Muscle layer of duodenum (tissue), 2 donors: ENCODE results near the gene KCNK1.
A peak's percentile ranks its signal among the peaks of the same experiment; 100 is the strongest.
"Not testable (repeated sequence)": the region's sequence is repeated elsewhere in the genome, so short reads cannot be mapped to it uniquely, and the experiment has no call there.

Experiments used
- H3K27ac ChIP-seq: one replicate; pipeline ENCODE4 v1.7.0; 2013; ENCODE audit warnings: mild to moderate bottlenecking, low read length
- H3K27me3 ChIP-seq: one replicate; pipeline ENCODE4 v1.7.0; 2013; ENCODE audit warnings: low read depth, mild to moderate bottlenecking, control low read depth, low read length
- H3K36me3 ChIP-seq, 2 donors: one replicate each; pipeline ENCODE4 v1.7.0; 2013; ENCODE audit warnings: low read length in 2 of 2, control low read depth in 1 of 2, mild to moderate bottlenecking in 1 of 2; ENCODE audit not compliant: insufficient read depth in 2 of 2, control insufficient read depth in 1 of 2
- H3K4me1 ChIP-seq, 2 donors: one replicate each; pipeline ENCODE4 v1.7.0; 2013; ENCODE audit warnings: low read length in 2 of 2, mild to moderate bottlenecking in 2 of 2, control low read depth in 1 of 2, moderate library complexity in 1 of 2; ENCODE audit not compliant: insufficient read depth in 2 of 2, control insufficient read depth in 1 of 2
- H3K4me3 ChIP-seq, 2 donors: one replicate each; pipeline ENCODE4 v1.7.0; 2013; ENCODE audit warnings: low read length in 2 of 2, low read depth in 1 of 2, mild to moderate bottlenecking in 1 of 2
- H3K9me3 ChIP-seq, 2 donors: one replicate each; pipeline ENCODE4 v1.7.0; 2013; ENCODE audit warnings: low read length in 2 of 2, control low read depth in 1 of 2, mild to moderate bottlenecking in 1 of 2; ENCODE audit not compliant: control insufficient read depth in 1 of 2
- donor health status: healthy.

Gene KCNK1

DNA sequence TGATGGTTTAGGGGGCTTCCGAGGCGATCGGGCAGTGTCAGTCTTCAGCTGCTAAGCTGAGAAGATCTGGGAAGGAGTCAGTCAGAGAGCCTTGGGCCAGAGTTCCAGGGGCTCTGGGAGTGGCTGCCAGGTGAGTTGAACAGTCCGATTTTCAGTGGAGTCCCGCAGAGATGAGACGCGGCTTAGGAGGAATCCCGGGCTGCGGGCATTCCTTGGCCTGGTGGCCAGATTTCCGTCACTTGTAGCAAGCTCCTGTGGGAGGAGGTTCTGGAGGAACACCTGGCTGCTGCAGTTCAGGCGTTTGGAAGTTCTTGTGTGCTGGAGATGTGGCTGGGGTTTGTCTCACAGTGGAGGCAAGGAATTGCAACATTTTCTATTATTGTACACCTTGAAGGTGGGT, 72.7 kb downstream of the KCNK1 start:
- H3K4me1 ChIP-seq, H3K4me3 ChIP-seq, H3K36me3 ChIP-seq, H3K27ac ChIP-seq, H3K27me3 ChIP-seq, H3K9me3 ChIP-seq: not testable (repeated sequence)

GRCh38 chr1:233689017-233689747, 75.3 kb downstream of the KCNK1 start:
- H3K9me3 ChIP-seq, result no peaks in the 10 kb centered on the region
- H3K4me3 ChIP-seq, result no peak overlapping the region
- H3K36me3 ChIP-seq, result no peaks in the 10 kb centered on the region
- no peak overlapping the region for H3K27ac ChIP-seq
- H3K4me1 ChIP-seq, result no peaks in the 10 kb centered on the region
- no peaks in the 10 kb centered on the region for H3K27me3 ChIP-seq

- H3K4me1 ChIP-seq, result no peaks in the 10 kb centered on the region
- no peaks in the 10 kb centered on the region for H3K36me3 ChIP-seq
- H3K9me3 ChIP-seq, result no peaks in the 10 kb centered on the region
- H3K27me3 ChIP-seq, result no peaks in the 10 kb centered on the region
- no peak overlapping the region for H3K4me3 ChIP-seq
- H3K27ac ChIP-seq, result no peak overlapping the region
These were observed 75.9 kb downstream of the KCNK1 start for GRCh38 chr1:233689748-233690254.

DNA sequence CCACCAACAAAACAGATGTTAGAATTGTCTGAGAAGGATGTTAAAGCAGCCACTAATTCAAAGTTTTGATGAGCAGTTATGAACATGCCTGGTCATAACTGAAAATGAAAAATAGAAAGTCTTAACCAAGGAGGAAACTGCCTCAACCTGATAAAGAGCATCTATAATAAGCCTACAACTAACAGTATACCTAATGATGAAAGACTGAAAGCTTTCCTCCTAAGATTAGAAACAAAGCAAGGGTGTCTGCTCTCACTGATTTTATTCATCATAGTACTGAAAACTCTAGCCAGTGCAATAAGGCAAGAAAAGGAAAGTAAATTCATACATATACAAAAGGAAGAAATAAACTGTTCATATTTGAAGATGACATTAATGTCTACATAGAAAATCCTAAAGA, 82.0 kb downstream of the KCNK1 start:
- H3K4me1 ChIP-seq, result no peaks in the 10 kb centered on the region
- H3K27ac ChIP-seq, result no peak overlapping the region
- no peak overlapping the region for H3K4me3 ChIP-seq
- H3K9me3 ChIP-seq, result no peaks in the 10 kb centered on the region
- H3K36me3 ChIP-seq, result no peaks in the 10 kb centered on the region
- no peaks in the 10 kb centered on the region for H3K27me3 ChIP-seq

DNA sequence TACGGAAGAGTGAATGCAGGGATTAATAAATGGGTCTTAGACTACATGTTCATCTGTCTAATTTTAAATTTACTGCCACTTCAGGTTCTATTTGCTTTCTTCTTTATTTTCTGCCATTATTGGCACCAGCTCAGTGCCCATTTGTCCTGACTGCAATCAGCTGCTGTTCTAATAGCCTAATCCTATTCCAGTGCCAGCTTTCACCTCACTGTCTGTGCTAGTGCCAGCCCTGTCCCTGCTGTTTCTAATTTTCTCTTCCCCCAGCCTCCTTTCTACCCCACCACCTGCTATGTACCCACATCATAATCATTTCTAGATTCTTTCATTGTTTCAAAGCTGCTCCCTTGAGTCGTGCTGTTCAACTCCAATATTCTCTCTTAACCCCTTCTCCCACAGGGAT, 86.4 kb downstream of the KCNK1 start:
- Histone ChIP-seq H3K27ac (no peak overlapping the region), H3K27me3 (no peaks in the 10 kb centered on the region), H3K36me3 (no peaks in the 10 kb centered on the region), H3K4me3 (no peak overlapping the region), H3K4me1 (peaks cover 0 to 6% of the 10 kb centered on the region in 2 donors), H3K9me3 (no peaks in the 10 kb centered on the region)

DNA sequence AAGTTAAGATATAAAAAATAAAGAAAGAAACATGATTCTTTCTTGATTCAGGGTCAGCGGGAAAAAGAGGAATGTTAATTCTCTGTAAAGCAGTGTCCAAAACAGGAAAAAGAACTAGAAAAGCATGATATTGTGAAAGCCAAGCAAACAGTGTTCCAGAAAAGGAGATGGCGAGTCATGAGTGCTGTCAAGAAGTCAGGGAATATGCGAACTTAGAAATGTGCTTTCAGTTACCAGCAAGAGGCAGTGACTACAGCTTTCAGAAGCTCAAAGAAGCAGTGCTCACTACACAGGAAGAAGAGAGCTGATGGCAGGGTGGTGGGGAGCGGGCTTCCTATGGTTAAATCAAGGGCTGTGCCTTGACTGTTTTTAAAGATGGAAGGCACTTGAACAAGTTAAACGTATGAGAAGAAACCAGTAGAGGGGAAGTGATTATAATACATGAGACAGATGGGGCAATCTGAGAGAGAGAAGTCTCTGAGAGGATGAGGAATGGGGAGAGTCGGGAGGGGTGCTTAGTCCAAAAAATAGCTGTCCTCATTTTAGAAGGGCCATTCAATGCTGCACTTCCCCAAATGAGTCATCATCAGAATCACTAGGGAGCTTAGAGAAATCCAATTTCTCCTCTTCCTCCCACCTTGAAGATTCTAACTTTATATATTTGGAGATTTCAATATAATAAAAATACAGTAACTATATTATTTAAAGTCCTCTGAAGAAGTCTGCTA, 90.4 kb downstream of the KCNK1 start:
- H3K4me1 ChIP-seq, result peaks cover 0 to 6% of the 10 kb centered on the region in 2 donors

GRCh38 chr1:233704898-233705723, 91.2 kb downstream of the KCNK1 start:
- Histone ChIP-seq H3K4me1 (peaks cover 0 to 6% of the 10 kb centered on the region in 2 donors), H3K36me3 (no peaks in the 10 kb centered on the region), H3K27ac (peak overlapping the region; percentile 43), H3K27me3 (no peaks in the 10 kb centered on the region), H3K9me3 (no peaks in the 10 kb centered on the region), H3K4me3 (peak overlapping the region in 1 of 2 donors; percentile 21)

More for the DNA sequence above, 90.4 kb downstream of the KCNK1 start:
- Histone ChIP-seq H3K4me3 (no peak overlapping the region), H3K27me3 (no peaks in the 10 kb centered on the region), H3K27ac (no peak overlapping the region), H3K9me3 (no peaks in the 10 kb centered on the region), H3K36me3 (no peaks in the 10 kb centered on the region)

DNA sequence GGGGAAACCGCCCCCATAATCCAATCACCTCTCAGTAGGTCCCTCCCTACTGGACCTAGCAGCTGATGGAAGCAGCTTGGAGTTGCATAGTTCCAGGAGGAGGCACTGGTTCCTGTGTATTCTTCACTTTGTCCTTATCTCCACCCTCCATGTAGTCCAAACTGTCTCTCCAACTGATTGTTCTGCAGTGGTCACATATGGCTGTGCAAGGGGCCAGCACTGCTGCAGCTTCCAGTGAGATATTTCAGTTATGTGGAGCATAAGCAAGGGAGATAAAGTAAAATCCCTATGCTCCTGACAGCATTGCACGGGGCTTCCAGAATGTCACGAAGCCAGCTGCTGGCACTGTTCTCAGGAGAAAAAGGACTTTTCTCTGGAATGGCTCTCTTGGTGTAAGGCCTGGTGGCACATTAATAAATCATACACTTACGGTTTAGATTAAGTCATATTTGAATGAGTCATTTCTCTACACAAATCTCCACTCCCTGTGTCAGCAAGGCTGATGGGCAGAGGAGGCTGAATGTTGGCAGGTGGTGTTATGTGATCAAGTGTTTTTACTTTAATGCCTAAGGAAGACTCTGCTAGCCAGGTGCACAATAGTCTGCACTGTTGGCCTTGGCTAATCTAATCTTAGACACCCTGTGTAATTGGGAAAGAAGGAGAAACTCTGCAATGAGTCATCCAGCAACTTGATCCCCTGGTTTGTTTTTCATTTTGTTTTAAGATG, 93.4 kb downstream of the KCNK1 start:
- H3K9me3 ChIP-seq, result no peaks in the 10 kb centered on the region
- peak overlapping the region in 1 of 2 donors; percentile 19 for H3K4me3 ChIP-seq
- H3K27ac ChIP-seq, result peak overlapping the region; percentile 50
- H3K27me3 ChIP-seq, result no peaks in the 10 kb centered on the region
- H3K36me3 ChIP-seq, result no peaks in the 10 kb centered on the region
- H3K4me1 ChIP-seq, result peaks cover 0 to 6% of the 10 kb centered on the region in 2 donors

DNA sequence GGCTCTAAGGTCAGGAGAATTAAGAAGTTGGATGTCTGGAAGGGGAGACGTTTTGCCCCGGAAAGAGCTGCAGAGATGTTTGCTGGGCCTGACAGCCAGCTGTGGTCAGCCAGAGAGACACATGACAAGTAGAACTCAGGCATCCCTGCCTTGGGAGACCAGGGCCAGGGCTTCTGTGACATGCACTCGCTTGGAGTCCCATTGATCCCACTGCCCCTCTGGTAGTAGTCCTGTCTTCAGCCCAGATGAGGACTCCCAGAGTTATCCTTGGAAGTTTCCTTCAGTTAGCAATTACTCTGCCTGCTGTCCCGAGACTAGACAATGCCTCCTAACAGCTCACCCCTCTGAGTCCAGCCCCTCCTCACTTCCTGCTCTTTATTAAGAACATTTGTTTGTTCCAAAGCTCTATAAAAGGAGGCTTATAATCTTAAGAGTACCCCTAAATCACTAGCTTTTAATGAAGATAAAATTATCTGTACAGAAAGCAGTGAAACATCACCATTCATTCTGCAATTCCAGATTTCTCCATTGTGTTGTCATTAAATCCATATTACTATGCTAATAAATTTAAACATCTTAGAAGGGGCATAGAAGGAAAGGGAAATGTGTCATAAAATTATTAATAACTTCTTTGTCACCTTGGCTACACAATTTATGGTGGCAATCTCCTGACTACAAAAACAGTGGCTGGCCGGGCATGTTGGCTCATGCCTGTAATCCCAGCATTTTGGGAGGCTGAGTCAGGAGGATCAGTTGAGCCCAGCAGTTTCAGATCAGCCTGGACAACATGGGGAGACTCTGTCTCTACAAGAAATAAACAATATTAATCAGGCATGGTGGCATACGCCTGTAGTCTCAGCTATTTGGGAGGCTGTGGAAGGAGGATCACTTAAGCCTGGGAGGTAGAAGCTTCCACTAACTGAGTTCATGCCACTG, 94.2 kb downstream of the KCNK1 start:
- Histone ChIP-seq H3K27me3 (no peaks in the 10 kb centered on the region), H3K27ac (peak overlapping the region; percentile 6), H3K36me3 (no peaks in the 10 kb centered on the region), H3K4me3 (no peak overlapping the region), H3K9me3 (no peaks in the 10 kb centered on the region), H3K4me1 (peaks cover 0 to 6% of the 10 kb centered on the region in 2 donors)

- no peaks in the 10 kb centered on the region for H3K4me1 ChIP-seq
- H3K9me3 ChIP-seq, result no peaks in the 10 kb centered on the region
- no peak overlapping the region for H3K4me3 ChIP-seq
- H3K27me3 ChIP-seq, result no peaks in the 10 kb centered on the region
- H3K27ac ChIP-seq, result no peak overlapping the region
- H3K36me3 ChIP-seq, result no peaks in the 10 kb centered on the region
These were observed 96.1 kb downstream of the KCNK1 start for GRCh38 chr1:233710031-233710430.
